IPS-18a (cell line): ENCODE results near the gene ZNF516.

Experiments used
- H3K27ac ChIP-seq: one replicate; pipeline ENCODE4 v1.5.1; 2013; ENCODE audit warnings: low read length
- H3K27me3 ChIP-seq: one replicate; pipeline ENCODE4 v1.6.1; 2013; ENCODE audit warnings: mild to moderate bottlenecking, low read length; ENCODE audit not compliant: control insufficient read depth, insufficient read depth
- H3K36me3 ChIP-seq: one replicate; pipeline ENCODE4 v1.6.1; 2013; ENCODE audit warnings: low read depth, low read length; ENCODE audit not compliant: control insufficient read depth
- H3K4me1 ChIP-seq: one replicate; pipeline ENCODE4 v1.6.1; 2013; ENCODE audit warnings: low read depth, low read length; ENCODE audit not compliant: control insufficient read depth
- H3K4me3 ChIP-seq: one replicate; pipeline ENCODE4 v1.5.1; 2013; ENCODE audit warnings: low read length
- H3K9ac ChIP-seq: one replicate; pipeline ENCODE4 v1.6.1; 2013; ENCODE audit warnings: mild to moderate bottlenecking, low read length, moderate library complexity
- H3K9me3 ChIP-seq: one replicate; pipeline ENCODE4 v1.6.1; 2013; ENCODE audit warnings: low read depth, low read length; ENCODE audit not compliant: control insufficient read depth

ZNF516 gene

GRCh38 chr18:76448256-76449110, 46.6 kb downstream of the ZNF516 start:
- Histone ChIP-seq H3K27ac (no peak overlapping the region), H3K9ac (no peak overlapping the region), H3K4me3 (no peak overlapping the region), H3K9me3 (no peaks in the 10 kb centered on the region), H3K27me3 (peaks cover 33% of the 10 kb centered on the region), H3K36me3 (no peaks in the 10 kb centered on the region), H3K4me1 (peaks cover 28% of the 10 kb centered on the region)

GRCh38 chr18:76447258-76447890, 47.7 kb downstream of the ZNF516 start:
- Histone ChIP-seq H3K27me3 (peaks cover 22% of the 10 kb centered on the region), H3K9ac (no peak overlapping the region), H3K36me3 (no peaks in the 10 kb centered on the region), H3K27ac (no peak overlapping the region), H3K9me3 (no peaks in the 10 kb centered on the region), H3K4me3 (no peak overlapping the region), H3K4me1 (peaks cover 17% of the 10 kb centered on the region)

- Histone ChIP-seq H3K27me3 (peaks cover 14% of the 10 kb centered on the region), H3K36me3 (no peaks in the 10 kb centered on the region), H3K27ac (no peak overlapping the region), H3K4me3 (no peak overlapping the region), H3K9ac (no peak overlapping the region), H3K4me1 (peaks cover 9% of the 10 kb centered on the region), H3K9me3 (no peaks in the 10 kb centered on the region)
These were observed 48.5 kb downstream of the ZNF516 start for GRCh38 chr18:76446321-76447257.

- Histone ChIP-seq H3K4me1 (peaks cover 7% of the 10 kb centered on the region), H3K27me3 (peaks cover 6% of the 10 kb centered on the region), H3K36me3 (no peaks in the 10 kb centered on the region), H3K4me3 (no peak overlapping the region), H3K9ac (no peak overlapping the region), H3K27ac (no peak overlapping the region), H3K9me3 (no peaks in the 10 kb centered on the region)
These were observed 49.3 kb downstream of the ZNF516 start for GRCh38 chr18:76445741-76446232.

- Histone ChIP-seq H3K9ac (no peak overlapping the region), H3K27ac (no peak overlapping the region)
These were observed 49.8 kb downstream of the ZNF516 start for GRCh38 chr18:76445275-76445674.

GRCh38 chr18:76444446-76445105, 50.5 kb downstream of the ZNF516 start:
- Histone ChIP-seq H3K27me3 (no peaks in the 10 kb centered on the region), H3K36me3 (no peaks in the 10 kb centered on the region), H3K4me3 (no peak overlapping the region), H3K9me3 (no peaks in the 10 kb centered on the region), H3K4me1 (peaks cover 2% of the 10 kb centered on the region), H3K9ac (no peak overlapping the region), H3K27ac (no peak overlapping the region)

More at GRCh38 chr18:76445275-76445674, 49.8 kb downstream of the ZNF516 start:
- Histone ChIP-seq H3K4me1 (peaks cover 7% of the 10 kb centered on the region), H3K9me3 (no peaks in the 10 kb centered on the region), H3K27me3 (peaks cover 1% of the 10 kb centered on the region), H3K4me3 (no peak overlapping the region), H3K36me3 (no peaks in the 10 kb centered on the region)

GRCh38 chr18:76443519-76444445, 51.3 kb downstream of the ZNF516 start:
- Histone ChIP-seq H3K9ac (no peak overlapping the region), H3K36me3 (no peaks in the 10 kb centered on the region), H3K27me3 (no peaks in the 10 kb centered on the region), H3K4me3 (no peak overlapping the region), H3K9me3 (no peaks in the 10 kb centered on the region), H3K4me1 (no peaks in the 10 kb centered on the region), H3K27ac (no peak overlapping the region)

- Histone ChIP-seq H3K9me3 (no peaks in the 10 kb centered on the region), H3K4me3 (no peak overlapping the region), H3K27me3 (no peaks in the 10 kb centered on the region), H3K9ac (no peak overlapping the region), H3K36me3 (no peaks in the 10 kb centered on the region), H3K27ac (no peak overlapping the region), H3K4me1 (no peaks in the 10 kb centered on the region)
These were observed 52.5 kb downstream of the ZNF516 start for GRCh38 chr18:76442413-76443171.

- Histone ChIP-seq H3K27me3 (no peaks in the 10 kb centered on the region), H3K4me3 (no peak overlapping the region), H3K4me1 (no peaks in the 10 kb centered on the region), H3K36me3 (no peaks in the 10 kb centered on the region), H3K9ac (no peak overlapping the region), H3K27ac (no peak overlapping the region), H3K9me3 (no peaks in the 10 kb centered on the region)
These were observed 53.2 kb downstream of the ZNF516 start for GRCh38 chr18:76441668-76442412.
